ENCODE measurements around the gene CYB561.

Gene CYB561

GRCh38 chr17:63487014-63487339 is 40.9 kb upstream of the CYB561 start:
- ChIA-PET CTCF (interaction anchor here (2.2 to 3.0 kb wide), 2 partner anchors 8 to 61 kb away, joined by 15 to 17 read pairs; no protein-coding TSS in a partner anchor), POLR2A (interaction anchor here (0.6 kb wide), 1 partner anchor 115 kb away, joined by 3 read pairs; no protein-coding TSS in a partner anchor)
- TF ChIP-seq CTCF (IDR thresholded peaks at IDR 0.05; ENCODE audit: insufficient read depth, low read length, missing control alignments) = no peak
- no peak overlapping the region for H3K4me3 ChIP-seq (ENCODE audit: low read depth, low read length)
- DNase-seq (ENCODE audit: low read depth, low spot score) = no peak

- CTCF ChIA-PET = interaction anchor here (2.2 to 3.0 kb wide), 2 partner anchors 8 to 61 kb away, joined by 15 to 17 read pairs; no protein-coding TSS in a partner anchor
These were observed 40.4 kb upstream of the CYB561 start for GRCh38 chr17:63486317-63487013.

GRCh38 chr17:63483655-63484575 is 37.8 kb upstream of the CYB561 start:
- TF ChIP-seq CTCF (IDR thresholded peaks at IDR 0.05; ENCODE audit: insufficient read depth, low read length, missing control alignments) = no peak
- no peak for DNase-seq (ENCODE audit: low read depth, low spot score)
- no peak overlapping the region for H3K4me3 ChIP-seq (ENCODE audit: low read depth, low read length)
- CTCF ChIA-PET = interaction anchor here (1.6 to 7.8 kb wide), 2 partner anchors 50 to 59 kb away, joined by 4 to 90 read pairs; no protein-coding TSS in a partner anchor
- POLR2A ChIA-PET = no interaction called here

More at GRCh38 chr17:63486317-63487013, 40.4 kb upstream of the CYB561 start:
- DNase-seq (ENCODE audit: low read depth, low spot score) = no peak
- no peak overlapping the region for H3K4me3 ChIP-seq (ENCODE audit: low read depth, low read length)
- POLR2A ChIA-PET = no interaction called here
- no peak for TF ChIP-seq CTCF (IDR thresholded peaks at IDR 0.05; ENCODE audit: insufficient read depth, low read length, missing control alignments)

- no peak for TF ChIP-seq CTCF (IDR thresholded peaks at IDR 0.05; ENCODE audit: insufficient read depth, low read length, missing control alignments)
- CTCF ChIA-PET = interaction anchor here (1.6 to 7.8 kb wide), 2 partner anchors 49 to 58 kb away, joined by 4 to 90 read pairs; no protein-coding TSS in a partner anchor
- POLR2A ChIA-PET = no interaction called here
- DNase-seq (ENCODE audit: low read depth, low spot score) = no peak
- no peak overlapping the region for H3K4me3 ChIP-seq (ENCODE audit: low read depth, low read length)
These were observed 36.9 kb upstream of the CYB561 start for GRCh38 chr17:63483038-63483437.

- ChIA-PET CTCF (interaction anchor here (1.1 to 7.8 kb wide), 3 partner anchors 49 to 130 kb away, joined by 4 to 251 read pairs (median 90); no protein-coding TSS in a partner anchor), POLR2A (no interaction called here)
- no peak for DNase-seq (ENCODE audit: low read depth, low spot score)
- TF ChIP-seq CTCF (IDR thresholded peaks at IDR 0.05; ENCODE audit: insufficient read depth, low read length, missing control alignments) = no peak
- H3K4me3 ChIP-seq (ENCODE audit: low read depth, low read length) = no peak overlapping the region
These were observed 36.4 kb upstream of the CYB561 start for GRCh38 chr17:63482509-63482908.

- ChIA-PET CTCF (interaction anchor here (0.7 to 7.8 kb wide), 8 partner anchors 9 to 146 kb away, joined by 3 to 251 read pairs (median 19); no protein-coding TSS in a partner anchor), POLR2A (no interaction called here)
- H3K4me3 ChIP-seq (ENCODE audit: low read depth, low read length) = no peak overlapping the region
- no peak for TF ChIP-seq CTCF (IDR thresholded peaks at IDR 0.05; ENCODE audit: insufficient read depth, low read length, missing control alignments)
- DNase-seq (ENCODE audit: low read depth, low spot score) = no peak
These were observed 35.4 kb upstream of the CYB561 start for GRCh38 chr17:63481488-63481870.
